HepG2 (cell line): Measurements from ENCODE around the gene WNT3A. TPM values are rescaled to one million over a fixed set of nuclear protein-coding genes. Genes with fewer than 3 reads are reported as not detected.
"Not testable (repeated sequence)": the region's sequence is repeated elsewhere in the genome, so short reads cannot be mapped to it uniquely, and the experiment has no call there.

ENCODE experiments used
- ATAC-seq: fragments of 200-7000 bp; cut with Tn5 transposase; 3 replicates; pipeline ENCODE4 v1.9.1; 2020; ENCODE audit warnings: mild to moderate bottlenecking, moderate library complexity
- BruUV-seq: library from RNA; stranded (reverse); fragments of 400-500 nt; replicated peaks from 2 replicates; lab custom pipeline; 2021; lab: Mats Ljungman, UMichigan
- CTCF ChIA-PET: fragments of 300-600 bp; formaldehyde crosslinking; extraction: SDS; loops from one replicate; lab custom pipeline; 2021; ENCODE audit warnings: low total read pairs, inconsistent platforms, low intra/inter-chr PET ratio; lab: Yijun Ruan, JAX
- POLR2A ChIA-PET: fragments of 350-600 bp; sonication (Branson Sonifier 250); formaldehyde crosslinking; loops from one replicate; lab custom pipeline; 2020; ENCODE audit warnings: antibody characterized with exemption, inconsistent platforms; lab: Yijun Ruan, JAX
- DNase-seq: peaks from one replicate; pipeline ENCODE4 v3.0.0-alpha.2; 2015; ENCODE audit warnings: low spot score
- FAIRE-seq: peaks from 3 replicates; lab custom pipeline; 2011; peaks lifted over from hg19 to GRCh38; lab: Jason Lieb, UNC
- H2AFZ ChIP-seq: one replicate; pipeline ENCODE4 v1.6.1; 2011; ENCODE audit warnings: low read length, inconsistent platforms
- H3K27ac ChIP-seq: fragments of 300-600 bp; 3 replicates; pipeline ENCODE4 v1.8.0; 2011; ENCODE audit warnings: mixed run types, mild to moderate bottlenecking, mixed read lengths, low read length, inconsistent platforms; ENCODE audit not compliant: insufficient read depth; ENCODE audit errors: extremely low read length
- H3K27me3 ChIP-seq, 2 experiments: fragments of 200-600 bp in 1 of 2; 2 replicates in 1 of 2; 3 replicates in 1 of 2; pipeline versions ENCODE4 v1.6.0 to v1.8.0; 2011; ENCODE audit warnings: low read length in 2 of 2, mild to moderate bottlenecking in 2 of 2, moderate library complexity in 2 of 2, inconsistent platforms in 1 of 2; ENCODE audit not compliant: insufficient read depth in 2 of 2, control insufficient read depth in 1 of 2
- H3K36me3 ChIP-seq, 2 experiments: fragments of 200-600 bp in 1 of 2; replicated peaks in 1 of 2; 2 replicates in 1 of 2; 3 replicates in 1 of 2; pipeline versions ENCODE4 v1.5.1 to v1.8.0; 2011; ENCODE audit warnings: low read length in 2 of 2, inconsistent platforms in 1 of 2; ENCODE audit not compliant: insufficient read depth in 2 of 2, control insufficient read depth in 1 of 2
- H3K4me1 ChIP-seq: 2 replicates; pipeline ENCODE4 v1.5.1; 2012; ENCODE audit warnings: low read length, inconsistent platforms; ENCODE audit not compliant: insufficient read depth
- H3K4me2 ChIP-seq: 2 replicates; pipeline ENCODE4 v1.6.0; 2011; ENCODE audit warnings: low read depth, low read length, inconsistent platforms
- H3K4me3 ChIP-seq, 3 experiments: fragments of 200-600 bp in 1 of 3; sonication (generic), shearing (Covaris generic) in 1 of 3; replicated peaks in 1 of 3; 2 replicates each; pipeline ENCODE4 v1.5.1; 2011 to 2016; ENCODE audit warnings: low read length in 3 of 3, inconsistent platforms in 2 of 3, low read depth in 2 of 3, mild to moderate bottlenecking in 2 of 3, control low read depth in 1 of 3, mixed read lengths in 1 of 3; ENCODE audit not compliant: insufficient read depth in 1 of 3
- H3K79me2 ChIP-seq: one replicate; pipeline ENCODE4 v1.6.1; 2011; ENCODE audit warnings: low read length, inconsistent platforms; ENCODE audit not compliant: insufficient read depth
- H3K9ac ChIP-seq: 2 replicates; pipeline ENCODE4 v1.6.0; 2011; ENCODE audit warnings: mild to moderate bottlenecking, low read depth, low read length, inconsistent platforms; ENCODE audit not compliant: insufficient read depth
- H3K9me3 ChIP-seq: 2 replicates; pipeline ENCODE4 v1.5.1; 2012; ENCODE audit warnings: mild to moderate bottlenecking, low read length
- H4K20me1 ChIP-seq: 2 replicates; pipeline ENCODE4 v1.6.0; 2011; ENCODE audit warnings: inconsistent platforms, mild to moderate bottlenecking, low read length, moderate library complexity; ENCODE audit not compliant: insufficient read depth
- KLF16 ChIP-seq, 2 experiments: sonication (generic) in 1 of 2; formaldehyde crosslinking in 1 of 2; IDR thresholded peaks; 2 replicates each; pipeline versions ENCODE4 v1.6.1 to v1.8.0; 2016 to 2023; ENCODE audit warnings: missing genetic modification reagents in 2 of 2, missing compliant biosample characterization in 1 of 2
- WGBS: methylation state at CpG from one replicate; pipeline ENCODE4 v1.1.6; 2017; ENCODE audit warnings: low lambda C conversion rate; 5-methylcytosine and 5-hydroxymethylcytosine counted together
- in situ Hi-C: cut with HindIII; loops from 2 replicates; pipeline ENCODE4 v1.10.0; 2017; ENCODE audit warnings: low pct_unique_long_range_greater_than_20kb; ENCODE audit not compliant: extremely low pct_ligation_motif_present
- intact Hi-C: fragments of 100-400 bp; cut with micrococcal nuclease; formaldehyde crosslinking; loops from one replicate; pipeline ENCODE4 v1.10.0; 2022; ENCODE audit not compliant: unreplicated experiment
- polyA plus RNA-seq, 8 experiments: library from polyadenylated mRNA; depleted of rRNA in 3 of 8; stranded (reverse) in 7 of 8; unstranded in 1 of 8; fragments of >200 nt; fragmentation: Illumina TruSeq in 4 of 8; extraction: Trizol in 4 of 8; gene quantifications; 2 replicates each; pipeline versions ENCODE4 v1.2.1 to v1.2.3, GENCODE V29; 2011 to 2016; ENCODE audit warnings: low read depth in 4 of 8, missing spikeins in 1 of 8, mixed read lengths in 1 of 8; ENCODE audit not compliant: insufficient read depth in 1 of 8
- total RNA-seq, 5 experiments: library from RNA; depleted of rRNA; stranded (reverse); fragments of >200 nt; fragmentation: Illumina TruSeq; extraction: Trizol; gene quantifications; 2 replicates each; pipeline ENCODE4 v1.2.3, GENCODE V29; 2016; ENCODE audit warnings: low read depth in 1 of 5
- TF ChIP-seq, protein P1 (sequence below): sonication (generic); formaldehyde crosslinking; IDR thresholded peaks from 2 replicates; pipeline ENCODE4 v1.5.0; 2020; ENCODE audit warnings: mild to moderate bottlenecking, missing genetic modification reagents, borderline replicate concordance

The WNT3A gene
- total and polyA plus RNA-seq, 2 of the 13 experiments (the other 11 are each of a cell fraction or from before 2014, with no cell fraction given), result not detected

DNA sequence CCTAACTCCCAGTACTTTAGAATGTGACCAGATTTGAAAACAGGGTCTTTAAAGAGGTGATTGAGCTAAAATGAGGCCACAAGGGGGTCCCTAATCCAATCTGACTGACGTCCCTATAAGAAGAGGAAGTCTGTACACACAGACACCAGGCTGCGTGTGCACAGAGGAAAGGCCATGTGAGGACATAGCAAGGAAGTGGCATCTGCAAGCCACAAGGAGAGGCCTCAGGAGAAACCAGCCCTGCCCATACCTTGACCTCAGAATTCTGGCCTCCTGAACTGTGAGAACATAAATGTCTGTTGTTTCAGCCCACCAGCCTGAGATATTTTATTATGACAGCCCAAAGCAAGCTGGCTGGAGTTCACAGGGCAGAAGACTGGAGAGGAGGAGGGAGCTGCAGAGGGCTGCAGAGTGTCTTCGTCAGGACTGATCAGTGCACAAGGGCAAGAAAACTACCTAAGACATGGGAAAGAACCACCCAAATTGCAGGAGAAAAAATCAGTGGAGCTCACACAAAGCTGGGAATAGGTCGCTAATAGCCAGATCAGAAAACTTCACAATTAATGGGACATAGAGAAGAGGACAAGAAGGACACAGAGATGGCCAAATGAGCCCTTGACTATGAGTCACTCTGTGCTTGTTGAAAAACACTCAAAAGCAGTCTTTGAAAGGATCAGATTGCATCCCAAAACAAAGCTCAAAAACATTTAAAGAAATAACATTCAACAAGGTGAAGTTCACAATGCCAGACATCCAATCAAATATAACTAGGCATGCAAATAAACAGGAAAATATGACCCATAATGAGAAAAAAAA is 44.9 kb upstream of the WNT3A start (continued):
- no peak for TF ChIP-seq KLF16 (CRISPR knock-in tag; IDR thresholded peaks at IDR 0.05)
- TF ChIP-seq, protein P1, sequence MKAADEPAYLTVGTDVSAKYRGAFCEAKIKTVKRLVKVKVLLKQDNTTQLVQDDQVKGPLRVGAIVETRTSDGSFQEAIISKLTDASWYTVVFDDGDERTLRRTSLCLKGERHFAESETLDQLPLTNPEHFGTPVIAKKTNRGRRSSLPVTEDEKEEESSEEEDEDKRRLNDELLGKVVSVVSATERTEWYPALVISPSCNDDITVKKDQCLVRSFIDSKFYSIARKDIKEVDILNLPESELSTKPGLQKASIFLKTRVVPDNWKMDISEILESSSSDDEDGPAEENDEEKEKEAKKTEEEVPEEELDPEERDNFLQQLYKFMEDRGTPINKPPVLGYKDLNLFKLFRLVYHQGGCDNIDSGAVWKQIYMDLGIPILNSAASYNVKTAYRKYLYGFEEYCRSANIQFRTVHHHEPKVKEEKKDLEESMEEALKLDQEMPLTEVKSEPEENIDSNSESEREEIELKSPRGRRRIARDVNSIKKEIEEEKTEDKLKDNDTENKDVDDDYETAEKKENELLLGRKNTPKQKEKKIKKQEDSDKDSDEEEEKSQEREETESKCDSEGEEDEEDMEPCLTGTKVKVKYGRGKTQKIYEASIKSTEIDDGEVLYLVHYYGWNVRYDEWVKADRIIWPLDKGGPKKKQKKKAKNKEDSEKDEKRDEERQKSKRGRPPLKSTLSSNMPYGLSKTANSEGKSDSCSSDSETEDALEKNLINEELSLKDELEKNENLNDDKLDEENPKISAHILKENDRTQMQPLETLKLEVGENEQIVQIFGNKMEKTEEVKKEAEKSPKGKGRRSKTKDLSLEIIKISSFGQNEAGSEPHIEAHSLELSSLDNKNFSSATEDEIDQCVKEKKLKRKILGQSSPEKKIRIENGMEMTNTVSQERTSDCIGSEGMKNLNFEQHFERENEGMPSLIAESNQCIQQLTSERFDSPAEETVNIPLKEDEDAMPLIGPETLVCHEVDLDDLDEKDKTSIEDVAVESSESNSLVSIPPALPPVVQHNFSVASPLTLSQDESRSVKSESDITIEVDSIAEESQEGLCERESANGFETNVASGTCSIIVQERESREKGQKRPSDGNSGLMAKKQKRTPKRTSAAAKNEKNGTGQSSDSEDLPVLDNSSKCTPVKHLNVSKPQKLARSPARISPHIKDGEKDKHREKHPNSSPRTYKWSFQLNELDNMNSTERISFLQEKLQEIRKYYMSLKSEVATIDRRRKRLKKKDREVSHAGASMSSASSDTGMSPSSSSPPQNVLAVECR (CRISPR knock-in tag), result no peak

- DNase-seq, H3K9ac ChIP-seq, H2AFZ ChIP-seq, H3K4me2 ChIP-seq, H3K79me2 ChIP-seq, H3K27ac ChIP-seq, POLR2A ChIA-PET, H3K27me3 ChIP-seq, in situ Hi-C loops, H3K4me3 ChIP-seq, H3K4me1 ChIP-seq, H3K36me3 ChIP-seq, intact Hi-C loops, BruUV-seq, ATAC-seq, CTCF ChIA-PET, H4K20me1 ChIP-seq, FAIRE-seq, H3K9me3 ChIP-seq: not testable (repeated sequence)
- WGBS, result 93% methylated on average over 2 of the region's 2 CpGs
Measured at GRCh38 chr1:227966733-227967132, 40.1 kb upstream of the WNT3A start.

DNA sequence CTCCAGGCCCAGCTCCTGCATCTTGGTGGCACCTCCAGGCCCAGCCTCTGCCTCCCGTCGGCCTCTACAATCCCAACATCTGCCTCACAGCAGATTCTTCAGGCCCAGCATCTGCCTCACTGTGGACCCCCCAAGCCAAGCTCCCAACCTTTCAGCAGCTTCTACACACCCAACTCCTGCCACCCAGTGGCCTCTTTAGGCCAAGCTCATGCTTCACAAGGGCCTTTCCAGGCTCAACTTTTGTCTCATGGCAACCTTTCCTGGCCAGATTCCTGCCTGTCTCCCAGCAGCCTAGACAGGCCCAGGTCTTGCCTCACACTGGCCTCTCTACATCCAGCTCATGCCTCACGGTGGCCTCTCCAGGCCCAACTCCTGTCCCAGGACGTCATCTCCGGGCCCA is 39.0 kb upstream of the WNT3A start:
- H3K4me3 ChIP-seq, H2AFZ ChIP-seq, H3K79me2 ChIP-seq, H3K4me1 ChIP-seq, FAIRE-seq, H4K20me1 ChIP-seq, BruUV-seq, H3K27me3 ChIP-seq, intact Hi-C loops, DNase-seq, H3K9me3 ChIP-seq, in situ Hi-C loops, H3K9ac ChIP-seq, H3K27ac ChIP-seq, ATAC-seq, H3K36me3 ChIP-seq, POLR2A ChIA-PET, CTCF ChIA-PET, H3K4me2 ChIP-seq: not testable (repeated sequence)
- WGBS, result 50% methylated on average over 4 of the region's 5 CpGs
